GM12873 (cell line): ENCODE data around the gene SH3RF3.

Experiments
- TF ChIP-seq, protein P1 (sequence below): IDR thresholded peaks from 2 replicates; pipeline ENCODE4 v1.5.1; 2012; ENCODE audit warnings: low read depth, mild to moderate bottlenecking, moderate library complexity, low read length, control low read depth; ENCODE audit not compliant: insufficient read depth; ENCODE audit errors: missing control alignments

The SH3RF3 gene

DNA sequence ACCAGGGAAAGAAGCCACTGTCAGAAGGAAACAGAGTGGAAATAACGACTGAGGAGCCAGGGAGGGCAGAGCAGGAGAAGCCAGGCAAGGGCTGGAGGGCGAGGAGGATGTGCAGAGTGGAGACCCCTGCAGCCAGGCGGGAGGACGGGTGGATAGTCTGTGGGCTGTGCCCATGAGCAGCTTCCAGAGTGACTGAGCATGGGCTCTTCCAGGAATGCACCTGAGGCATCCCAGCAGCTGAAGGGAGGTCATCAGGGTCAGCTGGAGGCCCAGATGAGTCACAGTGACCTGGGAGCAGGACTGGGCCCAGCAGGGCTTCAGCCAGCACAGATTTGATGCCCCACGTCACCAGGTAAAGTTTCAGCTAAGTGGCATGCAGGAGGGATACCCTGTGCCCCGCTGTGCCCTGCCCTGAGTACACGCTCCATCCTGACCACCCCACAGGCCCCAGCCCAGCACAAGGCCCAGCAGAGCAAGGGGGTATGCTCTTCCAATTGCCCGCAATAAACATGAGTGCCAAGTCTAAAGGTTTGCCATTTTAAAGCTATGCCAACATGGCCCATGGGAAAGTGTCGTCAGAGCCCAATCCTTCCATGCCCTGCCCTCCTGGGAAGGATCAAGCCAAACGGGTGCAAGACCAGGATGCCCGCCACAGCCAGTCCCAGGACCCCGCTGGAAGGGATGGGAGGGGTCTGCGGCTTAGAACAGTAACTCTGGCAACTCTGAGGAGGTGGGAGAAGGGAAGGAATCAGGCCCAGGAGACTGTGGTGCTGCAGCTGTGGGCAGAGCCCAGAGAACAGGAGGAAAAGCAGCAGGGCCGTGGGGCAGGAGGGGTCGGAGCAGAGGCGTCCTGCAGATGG is 399.1 kb downstream of the SH3RF3 start:
- TF ChIP-seq, protein P1, sequence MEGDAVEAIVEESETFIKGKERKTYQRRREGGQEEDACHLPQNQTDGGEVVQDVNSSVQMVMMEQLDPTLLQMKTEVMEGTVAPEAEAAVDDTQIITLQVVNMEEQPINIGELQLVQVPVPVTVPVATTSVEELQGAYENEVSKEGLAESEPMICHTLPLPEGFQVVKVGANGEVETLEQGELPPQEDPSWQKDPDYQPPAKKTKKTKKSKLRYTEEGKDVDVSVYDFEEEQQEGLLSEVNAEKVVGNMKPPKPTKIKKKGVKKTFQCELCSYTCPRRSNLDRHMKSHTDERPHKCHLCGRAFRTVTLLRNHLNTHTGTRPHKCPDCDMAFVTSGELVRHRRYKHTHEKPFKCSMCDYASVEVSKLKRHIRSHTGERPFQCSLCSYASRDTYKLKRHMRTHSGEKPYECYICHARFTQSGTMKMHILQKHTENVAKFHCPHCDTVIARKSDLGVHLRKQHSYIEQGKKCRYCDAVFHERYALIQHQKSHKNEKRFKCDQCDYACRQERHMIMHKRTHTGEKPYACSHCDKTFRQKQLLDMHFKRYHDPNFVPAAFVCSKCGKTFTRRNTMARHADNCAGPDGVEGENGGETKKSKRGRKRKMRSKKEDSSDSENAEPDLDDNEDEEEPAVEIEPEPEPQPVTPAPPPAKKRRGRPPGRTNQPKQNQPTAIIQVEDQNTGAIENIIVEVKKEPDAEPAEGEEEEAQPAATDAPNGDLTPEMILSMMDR: no peak

DNA sequence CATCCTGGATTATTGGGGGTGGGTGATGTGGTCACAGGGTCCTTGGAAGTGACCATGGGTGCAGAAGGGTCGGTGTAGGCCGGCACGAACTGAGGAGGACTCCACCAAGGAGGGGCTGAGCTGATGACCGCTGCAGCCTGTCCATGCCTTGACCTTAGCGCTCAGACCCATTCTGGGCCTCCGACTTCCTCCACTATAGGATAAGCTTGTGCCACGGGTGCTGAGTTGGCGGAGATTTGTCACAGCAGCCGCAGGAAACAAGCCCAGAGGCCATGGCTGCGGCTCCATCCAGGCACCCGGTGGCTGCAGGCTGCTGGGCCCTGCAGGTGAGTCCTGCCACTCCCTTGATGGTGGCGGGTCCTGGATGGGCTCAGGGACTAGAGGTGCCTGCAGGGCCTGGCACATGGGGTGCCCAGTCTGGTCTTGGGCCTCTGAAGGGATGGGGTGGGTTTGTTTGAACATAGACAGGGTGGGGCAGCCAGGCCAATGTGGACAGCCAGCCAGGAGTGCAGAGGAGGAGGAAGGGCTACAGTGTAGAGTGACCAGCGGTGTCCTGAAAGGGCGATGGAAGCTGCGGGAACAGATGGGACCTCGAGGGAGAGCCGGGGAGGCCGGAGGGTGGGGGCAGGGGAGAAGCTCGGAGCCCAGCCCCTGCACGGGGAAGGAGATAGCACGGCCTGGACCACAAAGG is 400.0 kb downstream of the SH3RF3 start:
- TF ChIP-seq, protein P1: no peak

DNA sequence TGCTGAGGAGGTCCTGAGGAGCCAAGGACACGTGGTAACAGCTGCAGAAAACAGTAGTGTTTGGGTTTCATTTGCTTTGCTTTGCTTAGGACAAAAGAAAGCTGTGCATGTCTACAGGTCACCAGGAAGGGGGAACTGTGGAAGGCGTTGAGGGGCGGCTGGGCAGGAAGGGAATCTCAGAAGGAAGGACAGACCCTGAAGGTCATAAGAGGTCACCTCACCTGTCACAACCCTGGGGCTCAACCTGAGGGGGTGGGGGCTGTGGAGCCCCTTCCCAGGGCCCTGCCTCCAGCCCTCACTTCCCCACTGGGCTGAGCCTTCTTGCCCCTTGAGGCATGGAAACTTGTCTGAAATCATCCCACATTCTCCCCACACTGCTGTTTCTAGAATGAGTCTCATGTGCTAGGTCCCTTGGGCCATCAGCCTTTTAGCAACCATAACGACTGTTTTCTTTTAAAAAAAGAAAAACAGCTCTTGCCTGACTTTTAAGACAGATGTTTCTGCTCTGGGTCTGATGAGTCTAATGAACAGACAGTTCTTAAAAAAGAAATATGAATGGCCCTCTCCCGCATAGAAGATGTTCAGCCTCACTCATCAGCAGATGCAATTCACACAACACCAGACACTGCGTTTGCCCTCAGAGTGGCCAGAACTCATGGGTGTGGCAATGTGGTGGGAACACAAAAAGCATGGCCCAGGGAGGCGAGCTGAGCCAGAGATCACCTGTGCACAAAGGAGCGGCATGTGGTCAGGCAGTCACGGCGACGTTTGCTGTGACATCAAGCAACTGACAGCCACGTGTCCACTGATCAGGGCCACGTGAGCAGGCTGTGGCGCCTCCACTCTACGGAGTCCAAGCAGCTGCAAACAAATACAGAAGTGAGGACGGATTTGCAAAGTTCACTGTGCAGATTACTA is 400.8 kb downstream of the SH3RF3 start:
- TF ChIP-seq, protein P1: no peak

DNA sequence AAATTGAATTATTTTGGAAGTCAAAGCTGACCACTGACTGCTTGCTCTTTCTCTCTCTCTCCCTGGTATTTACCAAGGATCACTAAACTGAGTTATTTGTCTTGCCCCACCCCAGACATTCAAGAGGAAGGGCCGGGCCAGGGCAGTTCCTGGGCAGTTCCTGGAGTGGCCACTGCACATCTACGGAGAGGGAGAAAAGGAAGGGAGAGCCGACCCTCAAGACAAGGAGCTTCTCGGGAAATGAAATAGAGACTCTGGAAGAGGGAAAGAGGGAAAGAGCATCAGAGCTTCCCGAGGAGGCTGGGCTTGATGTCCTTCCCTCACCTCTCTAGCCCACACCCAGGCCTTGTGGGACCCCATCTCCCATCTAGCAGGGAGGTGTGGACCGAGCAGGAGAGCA is 401.7 kb downstream of the SH3RF3 start:
- TF ChIP-seq, protein P1: no peak

DNA sequence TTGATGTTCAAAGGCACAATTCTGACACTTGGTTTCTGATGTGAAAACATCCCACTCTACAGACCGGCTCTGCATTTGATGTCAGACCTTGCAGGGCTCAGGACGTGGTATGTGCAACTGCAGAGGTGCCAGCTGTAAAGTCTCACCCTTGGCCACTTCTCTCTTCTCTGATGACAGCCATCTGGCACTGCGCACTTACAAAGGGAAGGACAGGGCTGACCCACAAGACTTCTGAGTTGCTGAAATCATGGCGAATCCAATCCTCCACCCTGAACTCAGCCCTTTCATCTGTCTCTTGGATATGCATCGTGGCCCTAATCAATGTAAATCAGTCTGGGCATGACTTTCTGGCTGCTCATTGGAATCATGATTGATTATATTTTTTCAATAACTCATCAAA is 402.2 kb downstream of the SH3RF3 start:
- TF ChIP-seq, protein P1: no peak

DNA sequence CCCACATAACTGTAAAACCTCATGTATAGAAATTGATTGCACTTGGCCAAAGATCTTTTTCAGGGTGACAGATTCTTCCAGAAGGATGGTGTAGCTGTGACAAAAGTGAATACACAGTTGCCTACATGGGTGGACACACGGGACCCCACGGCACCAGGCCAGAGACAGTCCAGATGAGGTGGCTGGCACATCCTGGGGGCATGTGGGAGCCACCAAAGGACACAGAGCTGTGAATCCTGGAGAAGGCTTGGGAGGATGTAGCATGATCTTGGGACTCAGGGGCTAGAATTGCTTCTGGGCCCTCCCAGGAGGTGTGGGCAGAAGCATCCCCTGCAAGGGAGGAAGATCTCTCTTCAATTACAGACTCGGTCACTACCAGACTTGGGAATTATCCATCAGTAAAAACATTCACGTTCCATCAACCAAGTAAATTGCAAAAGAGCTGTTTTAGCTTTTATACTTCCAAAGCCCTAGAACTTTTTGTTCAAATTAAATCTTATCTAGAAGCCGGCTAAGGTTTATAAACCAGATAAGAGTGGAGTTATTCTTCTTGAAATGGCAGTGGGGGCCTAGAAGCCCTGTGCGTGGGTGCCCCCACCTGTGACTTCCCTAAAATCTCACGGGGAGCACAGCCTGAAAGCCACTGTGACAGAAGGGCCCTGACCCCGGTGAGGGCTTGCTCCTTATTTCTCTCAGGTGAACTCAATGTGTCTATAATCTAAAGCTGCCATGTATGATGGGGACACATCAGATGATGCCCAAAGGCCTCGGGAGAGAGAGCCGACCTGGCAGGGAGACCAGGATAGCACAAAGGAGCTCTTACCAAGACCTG is 403.1 kb downstream of the SH3RF3 start:
- TF ChIP-seq, protein P1: no peak
